HCT116 (cell line): ENCODE data around the gene MAPK14. TPM values are rescaled to one million over a fixed set of nuclear protein-coding genes. Genes with fewer than 3 reads are reported as not detected.

Source experiments
- ATAC-seq: fragments of 200-7000 bp; cut with Tn5 transposase; 2 replicates; pipeline ENCODE4 v1.9.1; 2020; ENCODE audit warnings: mild to moderate bottlenecking, moderate library complexity
- BruUV-seq: library from RNA; stranded (reverse); fragments of 400-500 nt; replicated peaks from 2 replicates; lab custom pipeline; 2021; lab: Mats Ljungman, UMichigan
- CTCF ChIA-PET: fragments of 300-600 bp; sonication (Branson Sonifier 250); formaldehyde crosslinking; loops from one replicate; lab custom pipeline; 2021; ENCODE audit warnings: antibody characterized with exemption; lab: Charles Lee
- POLR2A ChIA-PET: fragments of 300-600, 350-600 bp; sonication (Branson Sonifier 250); formaldehyde crosslinking; loops from one replicate; lab custom pipeline; 2021; ENCODE audit warnings: antibody characterized with exemption; lab: Charles Lee
- RAD21 ChIA-PET, 2 experiments: fragments of 300-600 bp; sonication (Branson Sonifier 250); formaldehyde crosslinking; loops; one replicate each; lab custom pipeline; 2023; ENCODE audit warnings: low total read pairs in 2 of 2; ENCODE audit not compliant: uncharacterized antibody in 2 of 2, unreplicated experiment in 2 of 2, low non-redundant PET in 1 of 2; lab: Charles Lee
- DNase-seq: peaks from one replicate; pipeline ENCODE4 v3.0.0-alpha.2; 2010; ENCODE audit warnings: low read depth, low spot score
- H2AFZ ChIP-seq: fragments of 200-600 bp; shearing (Covaris generic), sonication (generic); 2 replicates; pipeline ENCODE4 v1.6.1; 2017; ENCODE audit warnings: low read depth, mixed run types, mixed read lengths, antibody characterized with exemption, low read length; ENCODE audit not compliant: poor library complexity, severe bottlenecking
- H3K27ac ChIP-seq: 2 replicates; pipeline ENCODE4 v1.5.1; 2012; ENCODE audit warnings: low read depth, low read length
- H3K27me3 ChIP-seq: fragments of 200-600 bp; sonication (generic); 2 replicates; pipeline ENCODE4 v1.6.1; 2016; ENCODE audit warnings: mixed run types, low read length, mixed read lengths; ENCODE audit not compliant: insufficient read depth
- H3K36me3 ChIP-seq, 2 experiments: fragments of 200-500 bp in 1 of 2; fragments of 200-600 bp in 1 of 2; sonication (Bioruptor generic) in 1 of 2; sonication (generic) in 1 of 2; 2 replicates each; pipeline versions ENCODE4 v1.5.1 to v1.6.1; 2014 to 2016; ENCODE audit warnings: low read length in 2 of 2, inconsistent platforms in 1 of 2, mixed read lengths in 1 of 2, mixed run types in 1 of 2; ENCODE audit not compliant: insufficient read depth in 2 of 2, control insufficient read depth in 1 of 2
- H3K4me1 ChIP-seq, 2 experiments: fragments of 200-600 bp in 1 of 2; sonication (generic) in 1 of 2; 2 replicates each; pipeline versions ENCODE4 v1.5.1 to v1.6.1; 2012 to 2017; ENCODE audit warnings: low read length in 2 of 2, inconsistent platforms in 1 of 2, mild to moderate bottlenecking in 1 of 2, mixed read lengths in 1 of 2, mixed run types in 1 of 2, moderate library complexity in 1 of 2; ENCODE audit not compliant: insufficient read depth in 2 of 2, control insufficient read depth in 1 of 2
- H3K4me2 ChIP-seq: fragments of 200-600 bp; sonication (generic); 2 replicates; pipeline ENCODE4 v1.6.1; 2017; ENCODE audit warnings: mixed run types, low read length, mixed read lengths
- H3K4me3 ChIP-seq, 2 experiments: fragments of 200-600 bp in 1 of 2; sonication (generic) in 1 of 2; replicated peaks in 1 of 2; 2 replicates each; pipeline ENCODE4 v1.5.1; 2011 to 2016; ENCODE audit warnings: low read length in 2 of 2, control low read depth in 1 of 2, low read depth in 1 of 2, mild to moderate bottlenecking in 1 of 2, mixed read lengths in 1 of 2, mixed run types in 1 of 2
- H3K79me2 ChIP-seq: fragments of 200-600 bp; sonication (generic); 2 replicates; pipeline ENCODE4 v1.6.1; 2017; ENCODE audit warnings: mild to moderate bottlenecking, mixed run types, low read length, moderate library complexity, mixed read lengths; ENCODE audit not compliant: insufficient read depth
- H3K9ac ChIP-seq: fragments of 200-600 bp; sonication (generic); 2 replicates; pipeline ENCODE4 v1.6.1; 2016; ENCODE audit warnings: low read length, mixed read lengths
- H3K9me2 ChIP-seq: fragments of 200-600 bp; sonication (generic), shearing (Covaris generic); 2 replicates; pipeline ENCODE4 v1.6.1; 2017; ENCODE audit warnings: mixed run types, mild to moderate bottlenecking, moderate library complexity; ENCODE audit not compliant: insufficient read depth
- H3K9me3 ChIP-seq, 2 experiments: fragments of 200-500 bp in 1 of 2; fragments of 200-600 bp in 1 of 2; sonication (Bioruptor generic) in 1 of 2; sonication (generic) in 1 of 2; 2 replicates each; pipeline ENCODE4 v1.6.1; 2014 to 2017; ENCODE audit warnings: low read length in 2 of 2, mixed read lengths in 2 of 2, inconsistent platforms in 1 of 2, low read depth in 1 of 2, mild to moderate bottlenecking in 1 of 2, mixed run types in 1 of 2, moderate library complexity in 1 of 2; ENCODE audit not compliant: control insufficient read depth in 1 of 2, insufficient read depth in 1 of 2
- H4K20me1 ChIP-seq: fragments of 200-600 bp; sonication (generic), shearing (Covaris generic); 2 replicates; pipeline ENCODE4 v1.6.1; 2017; ENCODE audit warnings: mixed run types, mild to moderate bottlenecking, moderate library complexity; ENCODE audit not compliant: insufficient read depth
- ATF3 ChIP-seq: IDR thresholded peaks from 2 replicates; pipeline ENCODE4 v1.6.1; 2012
- EGR1 ChIP-seq: IDR thresholded peaks from 2 replicates; pipeline ENCODE4 v1.6.1; 2012; ENCODE audit warnings: low read depth
- ELF1 ChIP-seq: IDR thresholded peaks from 2 replicates; pipeline ENCODE4 v1.6.1; 2012; ENCODE audit warnings: low read depth, borderline replicate concordance
- EZH2 ChIP-seq: fragments of 200-600 bp; sonication (generic); IDR thresholded peaks from 2 replicates; pipeline ENCODE4 v1.6.1; 2017; ENCODE audit warnings: antibody characterized with exemption, mixed run types
- EZH2phosphoT487 ChIP-seq: fragments of 200-600 bp; IDR thresholded peaks from 2 replicates; pipeline ENCODE4 v1.6.1; 2018; ENCODE audit warnings: antibody characterized with exemption, borderline replicate concordance
- FOSL1 ChIP-seq: IDR thresholded peaks from 2 replicates; pipeline ENCODE4 v1.6.1; 2012; ENCODE audit warnings: low read depth
- JUND ChIP-seq: IDR thresholded peaks from 2 replicates; pipeline ENCODE4 v1.6.1; 2012
- POLR2AphosphoS5 ChIP-seq: IDR thresholded peaks from 2 replicates; pipeline ENCODE4 v1.6.1; 2011; ENCODE audit warnings: mild to moderate bottlenecking, low read depth, low read length, moderate library complexity
- RAD21 ChIP-seq: IDR thresholded peaks from 2 replicates; pipeline ENCODE4 v1.6.1; 2012; ENCODE audit warnings: low read depth, mild to moderate bottlenecking
- REST ChIP-seq: IDR thresholded peaks from 2 replicates; pipeline ENCODE4 v1.6.1; 2012; ENCODE audit warnings: low read depth
- SIN3A ChIP-seq: IDR thresholded peaks from 2 replicates; pipeline ENCODE4 v1.6.1; 2012; ENCODE audit warnings: low read depth
- SRF ChIP-seq: IDR thresholded peaks from 2 replicates; pipeline ENCODE4 v1.6.1; 2012; ENCODE audit warnings: low read depth
- TCF7L2 ChIP-seq: IDR thresholded peaks from 2 replicates; pipeline ENCODE4 v1.7.0; 2011; ENCODE audit warnings: borderline replicate concordance, inconsistent platforms; ENCODE audit not compliant: insufficient read depth, insufficient read length; ENCODE audit errors: extremely low read depth
- ZFX ChIP-seq: fragments of 450-650 bp; IDR thresholded peaks from 2 replicates; pipeline ENCODE4 v1.6.1; 2017
- ZNF274 ChIP-seq: fragments of 200-500 bp; sonication (Bioruptor generic); IDR thresholded peaks from 2 replicates; pipeline ENCODE4 v1.6.1; 2014; ENCODE audit warnings: mild to moderate bottlenecking, low read depth, low read length, inconsistent platforms
- intact Hi-C: fragments of 100-400 bp; cut with micrococcal nuclease; formaldehyde crosslinking; loops from 2 replicates; pipeline ENCODE4 v1.10.0; 2022
- total RNA-seq: library from RNA; stranded (reverse); gene quantifications from one replicate; pipeline ENCODE4 v1.2.1, GENCODE V29; 2021; ENCODE audit not compliant: unreplicated experiment
- TF ChIP-seq, protein P1 (sequence below): IDR thresholded peaks from 2 replicates; pipeline ENCODE4 v1.6.1; 2012

Gene MAPK14
- total RNA-seq, 1 experiment from 2014 or later: 34.2 TPM

GRCh38 chr6:36053878-36054277 lies 26.3 kb downstream of the MAPK14 start:
- no TSS peak for BruUV-seq
- H3K9ac ChIP-seq: no peak overlapping the region
- no peak overlapping the region for H3K4me2 ChIP-seq
- peaks cover 38% of the 10 kb centered on the region for H3K79me2 ChIP-seq
- no peak for ATAC-seq
- H3K36me3 ChIP-seq: 0 out of 4 replicates have a peak, but pooled peaks cover 2 to 5% of the 10 kb centered on the region in 2 experiments
- intact Hi-C loops: no loop called here
- H3K9me3 ChIP-seq: no peaks in the 10 kb centered on the region
- ChIA-PET RAD21 (no interaction called here), CTCF (no interaction called here), POLR2A (no interaction called here)
- TF ChIP-seq ELF1 (no peak), ZNF274 (no peak), RAD21 (no peak), EZH2 (no peak), TCF7L2 (no peak), POLR2AphosphoS5 (no peak)
- TF ChIP-seq, protein P1, sequence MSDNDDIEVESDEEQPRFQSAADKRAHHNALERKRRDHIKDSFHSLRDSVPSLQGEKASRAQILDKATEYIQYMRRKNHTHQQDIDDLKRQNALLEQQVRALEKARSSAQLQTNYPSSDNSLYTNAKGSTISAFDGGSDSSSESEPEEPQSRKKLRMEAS: no peak
- no peak for DNase-seq
- H4K20me1 ChIP-seq: no peaks in the 10 kb centered on the region
- no peak overlapping the region for H3K4me3 ChIP-seq
- no peaks in the 10 kb centered on the region for H3K27me3 ChIP-seq
- no peaks in the 10 kb centered on the region for H3K9me2 ChIP-seq
- H3K4me1 ChIP-seq: peaks cover 0 to 4% of the 10 kb centered on the region in 2 experiments; a peak in 1 of 4 replicates
- H2AFZ ChIP-seq: no peak overlapping the region
- H3K27ac ChIP-seq: no peak overlapping the region

GRCh38 chr6:36054415-36054814 lies 26.8 kb downstream of the MAPK14 start:
- POLR2A ChIA-PET: no interaction called here
- Histone ChIP-seq H3K27ac (no peak overlapping the region), H4K20me1 (no peaks in the 10 kb centered on the region), H3K36me3 (0 out of 4 replicates have a peak, but pooled peaks cover 2 to 5% of the 10 kb centered on the region in 2 experiments), H3K9me2 (no peaks in the 10 kb centered on the region), H3K4me3 (no peak overlapping the region), H3K27me3 (no peaks in the 10 kb centered on the region), H3K4me1 (peaks cover 0 to 4% of the 10 kb centered on the region in 2 experiments; a peak in 1 of 4 replicates), H2AFZ (no peak overlapping the region), H3K79me2 (peaks cover 33% of the 10 kb centered on the region), H3K4me2 (no peak overlapping the region), H3K9ac (no peak overlapping the region), H3K9me3 (no peaks in the 10 kb centered on the region)
- DNase-seq (no peak), ATAC-seq (no peak)
- TF ChIP-seq SRF: no peak
- no peak for TF ChIP-seq ZFX
- TF ChIP-seq REST: no peak
- TF ChIP-seq ELF1: no peak
- TF ChIP-seq ZNF274: no peak
- TF ChIP-seq EGR1: no peak
- no peak for TF ChIP-seq TCF7L2
- TF ChIP-seq RAD21: no peak
- no peak for TF ChIP-seq JUND
- TF ChIP-seq EZH2phosphoT487: no peak
- no peak for TF ChIP-seq POLR2AphosphoS5
- TF ChIP-seq FOSL1: no peak
- TF ChIP-seq ATF3: no peak
- TF ChIP-seq SIN3A: no peak
- BruUV-seq: no TSS peak
- intact Hi-C loops: no loop called here
- RAD21 ChIA-PET: no interaction called here
- CTCF ChIA-PET: no interaction called here
